GM19397 (cell line): ENCODE measurements around the gene SNX33.
"Not testable (repeated sequence)": the region's sequence is repeated elsewhere in the genome, so short reads cannot be mapped to it uniquely, and the experiment has no call there.

Source experiments
- ATAC-seq: cut with Tn5 transposase; IDR thresholded peaks from one replicate; pipeline ENCODE4 v1.9.1; 2021; ENCODE audit warnings: mild to moderate bottlenecking, moderate library complexity; ENCODE audit not compliant: unreplicated experiment

Gene SNX33

GRCh38 chr15:75647370-75648155 is at the start of gene SNX33:
Gene SNX33, plus strand, starts transcription at chr15:75647912. Its CDS starts 1,191 bp downstream, at chr15:75649103.
- no peak for ATAC-seq

GRCh38 chr15:75598361-75598760 is 49.4 kb upstream of the SNX33 start:
- no peak for ATAC-seq

- no peak for ATAC-seq
These were observed 48.3 kb upstream of the SNX33 start for GRCh38 chr15:75599401-75599800.

GRCh38 chr15:75606026-75606425 is 41.7 kb upstream of the SNX33 start:
- ATAC-seq, result no peak

GRCh38 chr15:75606711-75607699 is 40.7 kb upstream of the SNX33 start:
- no peak for ATAC-seq

- ATAC-seq, result no peak
These were observed 30.9 kb upstream of the SNX33 start for GRCh38 chr15:75616766-75617165.

- ATAC-seq, result no peak
These were observed 27.5 kb upstream of the SNX33 start for GRCh38 chr15:75620058-75620820.

- ATAC-seq, result no peak
These were observed 26.8 kb upstream of the SNX33 start for GRCh38 chr15:75620841-75621391.

GRCh38 chr15:75622505-75622904 is 25.2 kb upstream of the SNX33 start:
- ATAC-seq, result no peak

- peak; percentile 78 for ATAC-seq
These were observed 22.0 kb upstream of the SNX33 start, which contains the start of gene SNUPN for GRCh38 chr15:75625542-75626347. Gene SNUPN, minus strand, starts transcription at chr15:75625725. Its CDS starts 4,674 bp downstream, at chr15:75621051.

GRCh38 chr15:75631935-75632334 is 15.8 kb upstream of the SNX33 start:
- ATAC-seq, result no peak

GRCh38 chr15:75633922-75634321 is 13.8 kb upstream of the SNX33 start:
- ATAC-seq, result not testable (repeated sequence)

- no peak for ATAC-seq
These were observed 11.7 kb upstream of the SNX33 start for GRCh38 chr15:75636026-75636425.

GRCh38 chr15:75637245-75638009 is 10.3 kb upstream of the SNX33 start:
- ATAC-seq, result no peak

- no peak for ATAC-seq
These were observed 8.5 kb upstream of the SNX33 start for GRCh38 chr15:75639191-75639708.

- peak; percentile 94 for ATAC-seq
These were observed 7.8 kb upstream of the SNX33 start, which contains the start of gene IMP3 for GRCh38 chr15:75639709-75640482. Gene IMP3, minus strand, starts transcription at chr15:75640224. Its CDS starts 56 bp downstream, at chr15:75640168.

GRCh38 chr15:75640483-75641178 is 7.1 kb upstream of the SNX33 start:
- peak; percentile 25 for ATAC-seq
